HCT116 (cell line): Measurements from ENCODE around the gene KRTAP26-1. TPM values are rescaled to one million over a fixed set of nuclear protein-coding genes. Genes with fewer than 3 reads are reported as not detected.

Experiments
- ATAC-seq: fragments of 200-7000 bp; cut with Tn5 transposase; 2 replicates; pipeline ENCODE4 v1.9.1; 2020; ENCODE audit warnings: mild to moderate bottlenecking, moderate library complexity
- BruUV-seq: library from RNA; stranded (reverse); fragments of 400-500 nt; replicated peaks from 2 replicates; lab custom pipeline; 2021; lab: Mats Ljungman, UMichigan
- CTCF ChIA-PET: fragments of 300-600 bp; sonication (Branson Sonifier 250); formaldehyde crosslinking; loops from one replicate; lab custom pipeline; 2021; ENCODE audit warnings: antibody characterized with exemption; lab: Charles Lee
- POLR2A ChIA-PET: fragments of 300-600, 350-600 bp; sonication (Branson Sonifier 250); formaldehyde crosslinking; loops from one replicate; lab custom pipeline; 2021; ENCODE audit warnings: antibody characterized with exemption; lab: Charles Lee
- RAD21 ChIA-PET, 2 experiments: fragments of 300-600 bp; sonication (Branson Sonifier 250); formaldehyde crosslinking; loops; one replicate each; lab custom pipeline; 2023; ENCODE audit warnings: low total read pairs in 2 of 2; ENCODE audit not compliant: uncharacterized antibody in 2 of 2, unreplicated experiment in 2 of 2, low non-redundant PET in 1 of 2; lab: Charles Lee
- DNase-seq: peaks from one replicate; pipeline ENCODE4 v3.0.0-alpha.2; 2010; ENCODE audit warnings: low read depth, low spot score
- H2AFZ ChIP-seq: fragments of 200-600 bp; shearing (Covaris generic), sonication (generic); 2 replicates; pipeline ENCODE4 v1.6.1; 2017; ENCODE audit warnings: low read depth, mixed run types, mixed read lengths, antibody characterized with exemption, low read length; ENCODE audit not compliant: poor library complexity, severe bottlenecking
- H3K27ac ChIP-seq: 2 replicates; pipeline ENCODE4 v1.5.1; 2012; ENCODE audit warnings: low read depth, low read length
- H3K27me3 ChIP-seq: fragments of 200-600 bp; sonication (generic); 2 replicates; pipeline ENCODE4 v1.6.1; 2016; ENCODE audit warnings: mixed run types, low read length, mixed read lengths; ENCODE audit not compliant: insufficient read depth
- H3K36me3 ChIP-seq, 2 experiments: fragments of 200-500 bp in 1 of 2; fragments of 200-600 bp in 1 of 2; sonication (Bioruptor generic) in 1 of 2; sonication (generic) in 1 of 2; 2 replicates each; pipeline versions ENCODE4 v1.5.1 to v1.6.1; 2014 to 2016; ENCODE audit warnings: low read length in 2 of 2, inconsistent platforms in 1 of 2, mixed read lengths in 1 of 2, mixed run types in 1 of 2; ENCODE audit not compliant: insufficient read depth in 2 of 2, control insufficient read depth in 1 of 2
- H3K4me1 ChIP-seq, 2 experiments: fragments of 200-600 bp in 1 of 2; sonication (generic) in 1 of 2; 2 replicates each; pipeline versions ENCODE4 v1.5.1 to v1.6.1; 2012 to 2017; ENCODE audit warnings: low read length in 2 of 2, inconsistent platforms in 1 of 2, mild to moderate bottlenecking in 1 of 2, mixed read lengths in 1 of 2, mixed run types in 1 of 2, moderate library complexity in 1 of 2; ENCODE audit not compliant: insufficient read depth in 2 of 2, control insufficient read depth in 1 of 2
- H3K4me2 ChIP-seq: fragments of 200-600 bp; sonication (generic); 2 replicates; pipeline ENCODE4 v1.6.1; 2017; ENCODE audit warnings: mixed run types, low read length, mixed read lengths
- H3K4me3 ChIP-seq, 2 experiments: fragments of 200-600 bp in 1 of 2; sonication (generic) in 1 of 2; replicated peaks in 1 of 2; 2 replicates each; pipeline ENCODE4 v1.5.1; 2011 to 2016; ENCODE audit warnings: low read length in 2 of 2, control low read depth in 1 of 2, low read depth in 1 of 2, mild to moderate bottlenecking in 1 of 2, mixed read lengths in 1 of 2, mixed run types in 1 of 2
- H3K79me2 ChIP-seq: fragments of 200-600 bp; sonication (generic); 2 replicates; pipeline ENCODE4 v1.6.1; 2017; ENCODE audit warnings: mild to moderate bottlenecking, mixed run types, low read length, moderate library complexity, mixed read lengths; ENCODE audit not compliant: insufficient read depth
- H3K9ac ChIP-seq: fragments of 200-600 bp; sonication (generic); 2 replicates; pipeline ENCODE4 v1.6.1; 2016; ENCODE audit warnings: low read length, mixed read lengths
- H3K9me2 ChIP-seq: fragments of 200-600 bp; sonication (generic), shearing (Covaris generic); 2 replicates; pipeline ENCODE4 v1.6.1; 2017; ENCODE audit warnings: mixed run types, mild to moderate bottlenecking, moderate library complexity; ENCODE audit not compliant: insufficient read depth
- H3K9me3 ChIP-seq, 2 experiments: fragments of 200-500 bp in 1 of 2; fragments of 200-600 bp in 1 of 2; sonication (Bioruptor generic) in 1 of 2; sonication (generic) in 1 of 2; 2 replicates each; pipeline ENCODE4 v1.6.1; 2014 to 2017; ENCODE audit warnings: low read length in 2 of 2, mixed read lengths in 2 of 2, inconsistent platforms in 1 of 2, low read depth in 1 of 2, mild to moderate bottlenecking in 1 of 2, mixed run types in 1 of 2, moderate library complexity in 1 of 2; ENCODE audit not compliant: control insufficient read depth in 1 of 2, insufficient read depth in 1 of 2
- H4K20me1 ChIP-seq: fragments of 200-600 bp; sonication (generic), shearing (Covaris generic); 2 replicates; pipeline ENCODE4 v1.6.1; 2017; ENCODE audit warnings: mixed run types, mild to moderate bottlenecking, moderate library complexity; ENCODE audit not compliant: insufficient read depth
- ATF3 ChIP-seq: IDR thresholded peaks from 2 replicates; pipeline ENCODE4 v1.6.1; 2012
- CEBPB ChIP-seq: IDR thresholded peaks from 2 replicates; pipeline ENCODE4 v1.6.1; 2012; ENCODE audit warnings: low read depth
- EGR1 ChIP-seq: IDR thresholded peaks from 2 replicates; pipeline ENCODE4 v1.6.1; 2012; ENCODE audit warnings: low read depth
- ELF1 ChIP-seq: IDR thresholded peaks from 2 replicates; pipeline ENCODE4 v1.6.1; 2012; ENCODE audit warnings: low read depth, borderline replicate concordance
- POLR2A ChIP-seq: IDR thresholded peaks from 2 replicates; pipeline ENCODE4 v1.7.0; 2011; ENCODE audit warnings: borderline replicate concordance; ENCODE audit not compliant: insufficient read depth, insufficient read length; ENCODE audit errors: extremely low read depth
- POLR2AphosphoS5 ChIP-seq: IDR thresholded peaks from 2 replicates; pipeline ENCODE4 v1.6.1; 2011; ENCODE audit warnings: mild to moderate bottlenecking, low read depth, low read length, moderate library complexity
- RAD21 ChIP-seq: IDR thresholded peaks from 2 replicates; pipeline ENCODE4 v1.6.1; 2012; ENCODE audit warnings: low read depth, mild to moderate bottlenecking
- REST ChIP-seq: IDR thresholded peaks from 2 replicates; pipeline ENCODE4 v1.6.1; 2012; ENCODE audit warnings: low read depth
- SIN3A ChIP-seq: IDR thresholded peaks from 2 replicates; pipeline ENCODE4 v1.6.1; 2012; ENCODE audit warnings: low read depth
- SP1 ChIP-seq: IDR thresholded peaks from 2 replicates; pipeline ENCODE4 v1.6.1; 2012; ENCODE audit warnings: low read depth
- SRF ChIP-seq: IDR thresholded peaks from 2 replicates; pipeline ENCODE4 v1.6.1; 2012; ENCODE audit warnings: low read depth
- TCF7L2 ChIP-seq: IDR thresholded peaks from 2 replicates; pipeline ENCODE4 v1.7.0; 2011; ENCODE audit warnings: borderline replicate concordance, inconsistent platforms; ENCODE audit not compliant: insufficient read depth, insufficient read length; ENCODE audit errors: extremely low read depth
- YY1 ChIP-seq: IDR thresholded peaks from 2 replicates; pipeline ENCODE4 v1.6.1; 2011; ENCODE audit warnings: low read length, low read depth, moderate library complexity, mild to moderate bottlenecking; ENCODE audit not compliant: insufficient replicate concordance; ENCODE audit errors: extremely low read depth
- ZBTB33 ChIP-seq: IDR thresholded peaks from 2 replicates; pipeline ENCODE4 v1.6.1; 2011; ENCODE audit warnings: mild to moderate bottlenecking, low read length, moderate library complexity; ENCODE audit not compliant: insufficient replicate concordance; ENCODE audit errors: extremely low read depth
- ZFX ChIP-seq: fragments of 450-650 bp; IDR thresholded peaks from 2 replicates; pipeline ENCODE4 v1.6.1; 2017
- intact Hi-C: fragments of 100-400 bp; cut with micrococcal nuclease; formaldehyde crosslinking; loops from 2 replicates; pipeline ENCODE4 v1.10.0; 2022
- total RNA-seq: library from RNA; stranded (reverse); gene quantifications from one replicate; pipeline ENCODE4 v1.2.1, GENCODE V29; 2021; ENCODE audit not compliant: unreplicated experiment

The KRTAP26-1 gene
- total RNA-seq, 1 experiment from 2014 or later = not detected

- Histone ChIP-seq H3K9ac (no peak overlapping the region), H3K36me3 (no peaks in the 10 kb centered on the region), H3K4me1 (no peaks in the 10 kb centered on the region), H4K20me1 (no peaks in the 10 kb centered on the region), H3K27ac (no peak overlapping the region), H2AFZ (no peak overlapping the region), H3K9me2 (no peaks in the 10 kb centered on the region), H3K27me3 (no peaks in the 10 kb centered on the region), H3K79me2 (no peaks in the 10 kb centered on the region), H3K4me2 (no peak overlapping the region), H3K4me3 (no peak overlapping the region), H3K9me3 (peaks cover 25 to 30% of the 10 kb centered on the region in 2 experiments; a peak in 3 of 4 replicates)
- POLR2A ChIA-PET = no interaction called here
- ATAC-seq = no peak
- TF ChIP-seq RAD21 (no peak), ZFX (no peak), SRF (no peak), POLR2AphosphoS5 (no peak), ELF1 (no peak), SIN3A (no peak), CEBPB (no peak), POLR2A (no peak), EGR1 (no peak), ATF3 (no peak), TCF7L2 (no peak), SP1 (no peak), YY1 (no peak), ZBTB33 (no peak), REST (no peak)
- intact Hi-C loops = no loop called here
- RAD21 ChIA-PET = no interaction called here
- no peak for DNase-seq
- no TSS peak for BruUV-seq
- CTCF ChIA-PET = no interaction called here
Measured at GRCh38 chr21:30271611-30272010, 48.5 kb downstream of the KRTAP26-1 start.
